Calu3 (cell line): Measurements from ENCODE around the gene MKLN1. TPM values are rescaled to one million over a fixed set of nuclear protein-coding genes. Genes with fewer than 3 reads are reported as not detected.

Source experiments
- BruUV-seq: library from RNA; stranded (reverse); fragments of 400-500 nt; replicated peaks from 2 replicates; lab custom pipeline; 2021; lab: Mats Ljungman, UMichigan
- CTCF ChIA-PET: fragments of 300-600 bp; sonication (Branson Sonifier 250); formaldehyde crosslinking; loops from one replicate; lab custom pipeline; 2022; ENCODE audit warnings: antibody characterized with exemption; lab: Charles Lee
- DNase-seq: peaks from one replicate; pipeline ENCODE4 v3.0.0; 2022
- H3K27ac Mint-ChIP-seq: one replicate; pipeline ENCODE4 v1.8.0; 2022; ENCODE audit warnings: mixed read lengths; ENCODE audit not compliant: unreplicated experiment
- H3K27me3 Mint-ChIP-seq: one replicate; pipeline ENCODE4 v1.8.0; 2022; ENCODE audit warnings: mixed read lengths; ENCODE audit not compliant: unreplicated experiment
- H3K36me3 Mint-ChIP-seq: one replicate; pipeline ENCODE4 v1.8.0; 2022; ENCODE audit warnings: mild to moderate bottlenecking, moderate library complexity, mixed read lengths; ENCODE audit not compliant: insufficient read depth, unreplicated experiment
- H3K4me1 Mint-ChIP-seq: one replicate; pipeline ENCODE4 v1.8.0; 2022; ENCODE audit warnings: mild to moderate bottlenecking, low read depth, mixed read lengths; ENCODE audit not compliant: unreplicated experiment
- H3K4me3 Mint-ChIP-seq: one replicate; pipeline ENCODE4 v1.8.0; 2022; ENCODE audit warnings: mild to moderate bottlenecking, low read depth, moderate library complexity, mixed read lengths; ENCODE audit not compliant: unreplicated experiment
- H3K9me3 Mint-ChIP-seq: one replicate; pipeline ENCODE4 v1.8.0; 2022; ENCODE audit warnings: low read depth, mixed read lengths; ENCODE audit not compliant: unreplicated experiment
- intact Hi-C: fragments of 100-400 bp; cut with micrococcal nuclease; formaldehyde crosslinking; loops from one replicate; pipeline ENCODE4 v1.10.0; 2022; ENCODE audit not compliant: unreplicated experiment
- total RNA-seq: library from RNA; stranded (reverse); gene quantifications from 2 replicates; pipeline ENCODE4 v1.2.3, GENCODE V29; 2022
- TF ChIP-seq, protein P1 (sequence below): fragments of 200-600 bp; IDR thresholded peaks from one replicate; pipeline ENCODE4 v1.8.0; 2022; ENCODE audit warnings: antibody characterized with exemption; ENCODE audit not compliant: unreplicated experiment

The MKLN1 gene
- total RNA-seq, 1 experiment from 2014 or later = 47.1 TPM

GRCh38 chr7:131299074-131299473 is 28.6 kb upstream of the MKLN1 start:
- Mint-ChIP-seq H3K27ac (no peak overlapping the region), H3K9me3 (no peaks in the 10 kb centered on the region), H3K4me3 (no peak overlapping the region), H3K27me3 (peaks cover 8% of the 10 kb centered on the region), H3K4me1 (peaks cover 8% of the 10 kb centered on the region), H3K36me3 (no peaks in the 10 kb centered on the region)
- BruUV-seq = no TSS peak
- TF ChIP-seq, protein P1, sequence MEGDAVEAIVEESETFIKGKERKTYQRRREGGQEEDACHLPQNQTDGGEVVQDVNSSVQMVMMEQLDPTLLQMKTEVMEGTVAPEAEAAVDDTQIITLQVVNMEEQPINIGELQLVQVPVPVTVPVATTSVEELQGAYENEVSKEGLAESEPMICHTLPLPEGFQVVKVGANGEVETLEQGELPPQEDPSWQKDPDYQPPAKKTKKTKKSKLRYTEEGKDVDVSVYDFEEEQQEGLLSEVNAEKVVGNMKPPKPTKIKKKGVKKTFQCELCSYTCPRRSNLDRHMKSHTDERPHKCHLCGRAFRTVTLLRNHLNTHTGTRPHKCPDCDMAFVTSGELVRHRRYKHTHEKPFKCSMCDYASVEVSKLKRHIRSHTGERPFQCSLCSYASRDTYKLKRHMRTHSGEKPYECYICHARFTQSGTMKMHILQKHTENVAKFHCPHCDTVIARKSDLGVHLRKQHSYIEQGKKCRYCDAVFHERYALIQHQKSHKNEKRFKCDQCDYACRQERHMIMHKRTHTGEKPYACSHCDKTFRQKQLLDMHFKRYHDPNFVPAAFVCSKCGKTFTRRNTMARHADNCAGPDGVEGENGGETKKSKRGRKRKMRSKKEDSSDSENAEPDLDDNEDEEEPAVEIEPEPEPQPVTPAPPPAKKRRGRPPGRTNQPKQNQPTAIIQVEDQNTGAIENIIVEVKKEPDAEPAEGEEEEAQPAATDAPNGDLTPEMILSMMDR = no peak
- intact Hi-C loops = no loop called here
- CTCF ChIA-PET = no interaction called here
- DNase-seq = no peak

DNA sequence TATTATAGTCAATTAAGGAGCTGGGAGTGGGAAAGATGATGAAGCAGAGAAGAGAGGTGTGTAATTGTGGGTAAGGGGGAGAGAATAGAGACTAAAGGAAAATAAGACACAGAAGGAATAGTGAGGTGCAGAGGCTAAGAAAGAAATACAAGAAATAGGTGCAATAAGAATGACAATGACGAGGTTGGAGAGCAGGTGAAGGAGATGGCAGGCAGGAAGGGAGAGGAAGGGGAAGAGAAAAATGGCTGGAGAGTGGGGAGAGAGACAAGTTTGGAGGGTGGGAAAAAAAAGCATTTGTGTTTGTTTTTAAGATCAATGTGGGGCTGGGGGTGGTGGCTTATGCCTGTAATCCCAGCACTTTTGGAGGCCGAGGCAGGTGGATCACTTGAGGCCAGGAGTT is 27.6 kb upstream of the MKLN1 start:
- Mint-ChIP-seq H3K4me1 (peaks cover 8% of the 10 kb centered on the region), H3K27ac (no peak overlapping the region), H3K27me3 (peaks cover 8% of the 10 kb centered on the region), H3K4me3 (no peak overlapping the region), H3K36me3 (no peaks in the 10 kb centered on the region), H3K9me3 (no peaks in the 10 kb centered on the region)
- TF ChIP-seq, protein P1 = no peak
- BruUV-seq = no TSS peak
- CTCF ChIA-PET = no interaction called here
- intact Hi-C loops = loop anchor here (10.0 kb wide), 1 partner anchor 65 kb away; no protein-coding TSS in a partner anchor
- no peak for DNase-seq

GRCh38 chr7:131300572-131301466 is 26.9 kb upstream of the MKLN1 start:
- DNase-seq = no peak

DNA sequence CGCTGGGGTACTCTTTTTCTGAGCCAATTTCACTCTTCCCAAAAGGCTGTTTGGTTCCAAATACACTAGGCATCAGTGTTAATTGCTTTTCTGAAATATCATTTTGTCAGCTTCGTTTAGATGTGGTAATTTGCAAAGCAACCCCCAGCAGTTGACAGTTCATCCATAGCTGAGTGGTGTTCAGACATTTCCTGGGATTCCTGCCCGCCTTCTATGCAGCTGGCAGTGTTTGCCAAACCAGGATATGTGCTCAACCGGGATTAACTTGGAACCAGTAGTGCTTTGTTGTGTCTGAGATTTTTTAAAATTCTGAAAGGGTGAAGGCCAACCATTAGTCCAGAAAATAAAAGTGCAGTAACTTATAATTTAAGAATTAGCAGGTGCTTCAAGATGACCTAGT is 25.2 kb upstream of the MKLN1 start:
- TF ChIP-seq, protein P1 = no peak
- peaks cover 8% of the 10 kb centered on the region for H3K9me3 Mint-ChIP-seq
- H3K4me1 Mint-ChIP-seq = peaks cover 8% of the 10 kb centered on the region

More at GRCh38 chr7:131300572-131301466, 26.9 kb upstream of the MKLN1 start:
- CTCF ChIA-PET = no interaction called here
- H3K27ac Mint-ChIP-seq = no peak overlapping the region
- no peaks in the 10 kb centered on the region for H3K36me3 Mint-ChIP-seq
- TF ChIP-seq, protein P1 = no peak
- intact Hi-C loops = loop anchor here (10.0 kb wide), 1 partner anchor 66 kb away; no protein-coding TSS in a partner anchor
- H3K4me3 Mint-ChIP-seq = no peak overlapping the region
- no TSS peak for BruUV-seq
- peaks cover 8% of the 10 kb centered on the region for H3K4me1 Mint-ChIP-seq
- H3K9me3 Mint-ChIP-seq = no peaks in the 10 kb centered on the region
- peaks cover 8% of the 10 kb centered on the region for H3K27me3 Mint-ChIP-seq

More for the DNA sequence above, 25.2 kb upstream of the MKLN1 start:
- CTCF ChIA-PET = interaction anchor here (0.5 to 1.3 kb wide), 2 partner anchors 77 to 234 kb away, joined by 3 to 6 read pairs; no protein-coding TSS in a partner anchor
- Mint-ChIP-seq H3K27me3 (peaks cover 8% of the 10 kb centered on the region), H3K4me3 (no peak overlapping the region), H3K27ac (no peak overlapping the region), H3K36me3 (no peaks in the 10 kb centered on the region)
- DNase-seq = no peak
- BruUV-seq = no TSS peak
- intact Hi-C loops = loop anchor here (2.0 to 10.0 kb wide), 2 partner anchors 68 to 194 kb away; no protein-coding TSS in a partner anchor
